HUES6 (cell line): ENCODE results near the gene CCDC69.

Experiments used
- H3K27ac ChIP-seq: 2 replicates; pipeline ENCODE4 v1.7.0; 2013; ENCODE audit warnings: low read depth, mild to moderate bottlenecking, low read length, inconsistent platforms
- H3K27me3 ChIP-seq: 2 replicates; pipeline ENCODE4 v1.6.1; 2013; ENCODE audit warnings: low read length; ENCODE audit not compliant: control insufficient read depth, insufficient read depth
- H3K36me3 ChIP-seq: 2 replicates; pipeline ENCODE4 v1.6.1; 2013; ENCODE audit warnings: low read length; ENCODE audit not compliant: control insufficient read depth, insufficient read depth
- H3K4me1 ChIP-seq: 2 replicates; pipeline ENCODE4 v1.6.1; 2013; ENCODE audit warnings: low read length; ENCODE audit not compliant: control insufficient read depth, insufficient read depth
- H3K4me3 ChIP-seq: 2 replicates; pipeline ENCODE4 v1.5.1; 2013; ENCODE audit warnings: low read depth, low read length
- H3K9ac ChIP-seq: one replicate; pipeline ENCODE4 v1.6.1; 2013; ENCODE audit warnings: mild to moderate bottlenecking, low read length
- H3K9me3 ChIP-seq: 2 replicates; pipeline ENCODE4 v1.6.1; 2013; ENCODE audit warnings: low read depth, low read length; ENCODE audit not compliant: control insufficient read depth, insufficient read depth

Gene CCDC69

GRCh38 chr5:151140686-151141459 is 83.0 kb downstream of the CCDC69 start:
- Histone ChIP-seq H3K9ac (no peak overlapping the region), H3K4me3 (no peak overlapping the region), H3K4me1 (peaks cover 15% of the 10 kb centered on the region), H3K9me3 (no peaks in the 10 kb centered on the region), H3K27ac (no peak overlapping the region), H3K27me3 (no peaks in the 10 kb centered on the region), H3K36me3 (peaks cover 59% of the 10 kb centered on the region)

GRCh38 chr5:151139646-151140045 is 84.2 kb downstream of the CCDC69 start:
- H3K36me3 ChIP-seq, result peaks cover 62% of the 10 kb centered on the region
- no peak overlapping the region for H3K4me3 ChIP-seq
- H3K9ac ChIP-seq, result no peak overlapping the region
- H3K27me3 ChIP-seq, result no peaks in the 10 kb centered on the region
- no peak overlapping the region for H3K27ac ChIP-seq
- no peaks in the 10 kb centered on the region for H3K9me3 ChIP-seq
- H3K4me1 ChIP-seq, result peaks cover 15% of the 10 kb centered on the region

- Histone ChIP-seq H3K27ac (no peak overlapping the region), H3K9me3 (no peaks in the 10 kb centered on the region), H3K27me3 (no peaks in the 10 kb centered on the region), H3K4me3 (no peak overlapping the region), H3K9ac (no peak overlapping the region), H3K36me3 (peaks cover 67% of the 10 kb centered on the region), H3K4me1 (peaks cover 12% of the 10 kb centered on the region)
Measured at GRCh38 chr5:151139015-151139414, 84.9 kb downstream of the CCDC69 start.

- H3K27me3 ChIP-seq, result no peaks in the 10 kb centered on the region
- peaks cover 12% of the 10 kb centered on the region for H3K4me1 ChIP-seq
- no peak overlapping the region for H3K4me3 ChIP-seq
- H3K9me3 ChIP-seq, result no peaks in the 10 kb centered on the region
- no peak overlapping the region for H3K27ac ChIP-seq
- H3K36me3 ChIP-seq, result peaks cover 70% of the 10 kb centered on the region
- no peak overlapping the region for H3K9ac ChIP-seq
Measured at GRCh38 chr5:151138114-151138513, 85.8 kb downstream of the CCDC69 start.

GRCh38 chr5:151137067-151137825 is 86.6 kb downstream of the CCDC69 start:
- H3K27ac ChIP-seq, result no peak overlapping the region
- no peak overlapping the region for H3K4me3 ChIP-seq
- H3K9me3 ChIP-seq, result no peaks in the 10 kb centered on the region
- H3K36me3 ChIP-seq, result peaks cover 78% of the 10 kb centered on the region
- H3K9ac ChIP-seq, result no peak overlapping the region
- H3K27me3 ChIP-seq, result no peaks in the 10 kb centered on the region
- H3K4me1 ChIP-seq, result peaks cover 12% of the 10 kb centered on the region

GRCh38 chr5:151134228-151134627 is 89.7 kb downstream of the CCDC69 start:
- no peak overlapping the region for H3K4me3 ChIP-seq
- no peaks in the 10 kb centered on the region for H3K9me3 ChIP-seq
- H3K27ac ChIP-seq, result no peak overlapping the region
- no peaks in the 10 kb centered on the region for H3K27me3 ChIP-seq
- H3K36me3 ChIP-seq, result peaks cover 99% of the 10 kb centered on the region
- no peaks in the 10 kb centered on the region for H3K4me1 ChIP-seq
- no peak overlapping the region for H3K9ac ChIP-seq

- no peaks in the 10 kb centered on the region for H3K27me3 ChIP-seq
- no peak overlapping the region for H3K4me3 ChIP-seq
- H3K9me3 ChIP-seq, result no peaks in the 10 kb centered on the region
- H3K9ac ChIP-seq, result no peak overlapping the region
- no peaks in the 10 kb centered on the region for H3K4me1 ChIP-seq
- H3K27ac ChIP-seq, result no peak overlapping the region
- H3K36me3 ChIP-seq, result peaks cover 99% of the 10 kb centered on the region
Measured at GRCh38 chr5:151132963-151133362, 90.9 kb downstream of the CCDC69 start.
